CD4-positive, alpha-beta T cell treated with Interleukin-12 subunit alpha and Interleukin-12 subunit beta, for 1 hour (primary cell): Measurements from ENCODE around the gene TMTC2.

Experiments
- DNase-seq: peaks from one replicate; pipeline ENCODE4 v3.0.0-alpha.2; 2020

The TMTC2 gene

GRCh38 chr12:82893896-82894295 lies 207.2 kb downstream of the TMTC2 start:
- no peak for DNase-seq

- no peak for DNase-seq
These were observed 209.6 kb downstream of the TMTC2 start for GRCh38 chr12:82896277-82896676.

- no peak for DNase-seq
These were observed 210.3 kb downstream of the TMTC2 start for GRCh38 chr12:82896979-82897378.

- no peak for DNase-seq
These were observed 211.7 kb downstream of the TMTC2 start for GRCh38 chr12:82898441-82898840.

GRCh38 chr12:82904219-82904790 lies 217.6 kb downstream of the TMTC2 start:
- DNase-seq: no peak

GRCh38 chr12:82910246-82910893 lies 223.7 kb downstream of the TMTC2 start:
- DNase-seq: no peak

- no peak for DNase-seq
These were observed 225.7 kb downstream of the TMTC2 start for GRCh38 chr12:82912406-82912805.

- DNase-seq: no peak
These were observed 232.8 kb downstream of the TMTC2 start for GRCh38 chr12:82919388-82920054.

GRCh38 chr12:82923935-82924334 lies 237.2 kb downstream of the TMTC2 start:
- no peak for DNase-seq

- DNase-seq: no peak
These were observed 239.9 kb downstream of the TMTC2 start for GRCh38 chr12:82926630-82927029.

- DNase-seq: no peak
These were observed 243.6 kb downstream of the TMTC2 start for GRCh38 chr12:82930301-82930700.

GRCh38 chr12:82931349-82932116 lies 244.8 kb downstream of the TMTC2 start:
- no peak for DNase-seq

GRCh38 chr12:82937151-82937550 lies 250.4 kb downstream of the TMTC2 start:
- DNase-seq: no peak

- no peak for DNase-seq
These were observed 255.8 kb downstream of the TMTC2 start for GRCh38 chr12:82942521-82942920.

- no peak for DNase-seq
These were observed 256.3 kb downstream of the TMTC2 start for GRCh38 chr12:82942991-82943401.

GRCh38 chr12:82948491-82948890 lies 261.8 kb downstream of the TMTC2 start:
- no peak for DNase-seq

- no peak for DNase-seq
These were observed 263.6 kb downstream of the TMTC2 start for GRCh38 chr12:82950356-82950755.

- no peak for DNase-seq
These were observed 266.2 kb downstream of the TMTC2 start for GRCh38 chr12:82952946-82953345.

GRCh38 chr12:82953397-82953796 lies 266.7 kb downstream of the TMTC2 start:
- DNase-seq: no peak

- no peak for DNase-seq
These were observed 267.4 kb downstream of the TMTC2 start for GRCh38 chr12:82954064-82954463.

GRCh38 chr12:82954572-82954971 lies 267.9 kb downstream of the TMTC2 start:
- DNase-seq: no peak

- DNase-seq: no peak
These were observed 268.3 kb downstream of the TMTC2 start for GRCh38 chr12:82955043-82955442.

GRCh38 chr12:82958966-82959365 lies 272.3 kb downstream of the TMTC2 start:
- no peak for DNase-seq

- DNase-seq: no peak
These were observed 273.1 kb downstream of the TMTC2 start for GRCh38 chr12:82959821-82960220.
